HCT116 (cell line): ENCODE results near the gene TPD52L2.

Experiments
- EZH2phosphoT487 ChIP-seq: fragments of 200-600 bp; IDR thresholded peaks from 2 replicates; pipeline ENCODE4 v1.6.1; 2018; ENCODE audit warnings: antibody characterized with exemption, borderline replicate concordance
- POLR2A ChIP-seq: IDR thresholded peaks from 2 replicates; pipeline ENCODE4 v1.7.0; 2011; ENCODE audit warnings: borderline replicate concordance; ENCODE audit not compliant: insufficient read depth, insufficient read length; ENCODE audit errors: extremely low read depth
- SRF ChIP-seq: IDR thresholded peaks from 2 replicates; pipeline ENCODE4 v1.6.1; 2012; ENCODE audit warnings: low read depth
- TF ChIP-seq, protein P1 (sequence below), 3 experiments: fragments of 200-600 bp in 1 of 3; sonication (generic) in 1 of 3; IDR thresholded peaks in 2 of 3; conservative IDR thresholded peaks in 1 of 3; 2 replicates each; pipeline ENCODE4 v1.5.1; 2012 to 2017; ENCODE audit warnings: low read depth in 2 of 3, low read length in 2 of 3, antibody characterized with exemption in 1 of 3, borderline replicate concordance in 1 of 3, control low read depth in 1 of 3, mild to moderate bottlenecking in 1 of 3, mixed read lengths in 1 of 3, mixed run types in 1 of 3, moderate library complexity in 1 of 3; ENCODE audit not compliant: insufficient read depth in 1 of 3
- TF ChIP-seq, protein P2 (sequence below): IDR thresholded peaks from 2 replicates; pipeline ENCODE4 v1.6.1; 2011; ENCODE audit warnings: mild to moderate bottlenecking, low read length, moderate library complexity; ENCODE audit not compliant: insufficient replicate concordance; ENCODE audit errors: extremely low read depth

DNA sequence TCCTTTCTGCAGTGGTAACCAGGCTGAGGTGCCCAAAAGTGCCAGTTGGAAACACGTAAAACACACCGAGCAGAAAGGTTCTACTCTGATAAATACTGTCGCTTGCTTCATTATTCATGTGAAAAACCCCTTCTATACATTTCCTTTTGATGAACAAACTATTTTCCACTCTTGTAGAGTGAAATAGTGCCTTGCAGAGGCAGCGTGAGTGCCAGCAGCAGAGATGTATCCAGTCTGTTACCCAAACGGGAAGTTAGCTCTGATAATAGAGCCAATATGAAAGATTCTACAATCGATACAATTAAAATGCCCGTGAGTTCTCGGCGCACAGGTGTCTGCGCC is 35.5 kb upstream of the TPD52L2 start:
- TF ChIP-seq, protein P1, sequence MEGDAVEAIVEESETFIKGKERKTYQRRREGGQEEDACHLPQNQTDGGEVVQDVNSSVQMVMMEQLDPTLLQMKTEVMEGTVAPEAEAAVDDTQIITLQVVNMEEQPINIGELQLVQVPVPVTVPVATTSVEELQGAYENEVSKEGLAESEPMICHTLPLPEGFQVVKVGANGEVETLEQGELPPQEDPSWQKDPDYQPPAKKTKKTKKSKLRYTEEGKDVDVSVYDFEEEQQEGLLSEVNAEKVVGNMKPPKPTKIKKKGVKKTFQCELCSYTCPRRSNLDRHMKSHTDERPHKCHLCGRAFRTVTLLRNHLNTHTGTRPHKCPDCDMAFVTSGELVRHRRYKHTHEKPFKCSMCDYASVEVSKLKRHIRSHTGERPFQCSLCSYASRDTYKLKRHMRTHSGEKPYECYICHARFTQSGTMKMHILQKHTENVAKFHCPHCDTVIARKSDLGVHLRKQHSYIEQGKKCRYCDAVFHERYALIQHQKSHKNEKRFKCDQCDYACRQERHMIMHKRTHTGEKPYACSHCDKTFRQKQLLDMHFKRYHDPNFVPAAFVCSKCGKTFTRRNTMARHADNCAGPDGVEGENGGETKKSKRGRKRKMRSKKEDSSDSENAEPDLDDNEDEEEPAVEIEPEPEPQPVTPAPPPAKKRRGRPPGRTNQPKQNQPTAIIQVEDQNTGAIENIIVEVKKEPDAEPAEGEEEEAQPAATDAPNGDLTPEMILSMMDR (IDR thresholded peaks at IDR 0.05 in 2 of 3, conservative IDR thresholded peaks at IDR 0.05 in 1 of 3; ENCODE audit: borderline replicate concordance in 1 of 3, insufficient read depth in 1 of 3, low read depth in 2 of 3, low read length in 2 of 3): no peak
- TF ChIP-seq SRF (no peak), POLR2A (no peak), EZH2phosphoT487 (no peak)
- TF ChIP-seq, protein P2, sequence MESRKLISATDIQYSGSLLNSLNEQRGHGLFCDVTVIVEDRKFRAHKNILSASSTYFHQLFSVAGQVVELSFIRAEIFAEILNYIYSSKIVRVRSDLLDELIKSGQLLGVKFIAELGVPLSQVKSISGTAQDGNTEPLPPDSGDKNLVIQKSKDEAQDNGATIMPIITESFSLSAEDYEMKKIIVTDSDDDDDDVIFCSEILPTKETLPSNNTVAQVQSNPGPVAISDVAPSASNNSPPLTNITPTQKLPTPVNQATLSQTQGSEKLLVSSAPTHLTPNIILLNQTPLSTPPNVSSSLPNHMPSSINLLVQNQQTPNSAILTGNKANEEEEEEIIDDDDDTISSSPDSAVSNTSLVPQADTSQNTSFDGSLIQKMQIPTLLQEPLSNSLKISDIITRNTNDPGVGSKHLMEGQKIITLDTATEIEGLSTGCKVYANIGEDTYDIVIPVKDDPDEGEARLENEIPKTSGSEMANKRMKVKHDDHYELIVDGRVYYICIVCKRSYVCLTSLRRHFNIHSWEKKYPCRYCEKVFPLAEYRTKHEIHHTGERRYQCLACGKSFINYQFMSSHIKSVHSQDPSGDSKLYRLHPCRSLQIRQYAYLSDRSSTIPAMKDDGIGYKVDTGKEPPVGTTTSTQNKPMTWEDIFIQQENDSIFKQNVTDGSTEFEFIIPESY: no peak
